Measurements from ENCODE around the gene OLFML3.

DNA sequence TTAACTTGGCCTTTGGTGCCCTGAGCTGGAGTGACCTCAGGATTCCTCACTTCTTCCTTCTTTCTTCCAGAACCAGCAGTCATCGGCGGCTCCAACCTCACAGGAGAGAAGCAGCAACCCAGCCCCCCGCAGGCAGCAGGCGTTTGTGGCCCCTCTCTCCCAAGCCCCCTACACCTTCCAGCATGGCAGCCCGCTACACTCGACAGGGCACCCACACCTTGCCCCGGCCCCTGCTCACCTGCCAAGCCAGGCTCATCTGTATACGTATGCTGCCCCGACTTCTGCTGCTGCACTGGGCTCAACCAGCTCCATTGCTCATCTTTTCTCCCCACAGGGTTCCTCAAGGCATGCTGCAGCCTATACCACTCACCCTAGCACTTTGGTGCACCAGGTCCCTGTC lies 6.3 kb upstream of the OLFML3 start:
- TF ChIP-seq, protein P1, sequence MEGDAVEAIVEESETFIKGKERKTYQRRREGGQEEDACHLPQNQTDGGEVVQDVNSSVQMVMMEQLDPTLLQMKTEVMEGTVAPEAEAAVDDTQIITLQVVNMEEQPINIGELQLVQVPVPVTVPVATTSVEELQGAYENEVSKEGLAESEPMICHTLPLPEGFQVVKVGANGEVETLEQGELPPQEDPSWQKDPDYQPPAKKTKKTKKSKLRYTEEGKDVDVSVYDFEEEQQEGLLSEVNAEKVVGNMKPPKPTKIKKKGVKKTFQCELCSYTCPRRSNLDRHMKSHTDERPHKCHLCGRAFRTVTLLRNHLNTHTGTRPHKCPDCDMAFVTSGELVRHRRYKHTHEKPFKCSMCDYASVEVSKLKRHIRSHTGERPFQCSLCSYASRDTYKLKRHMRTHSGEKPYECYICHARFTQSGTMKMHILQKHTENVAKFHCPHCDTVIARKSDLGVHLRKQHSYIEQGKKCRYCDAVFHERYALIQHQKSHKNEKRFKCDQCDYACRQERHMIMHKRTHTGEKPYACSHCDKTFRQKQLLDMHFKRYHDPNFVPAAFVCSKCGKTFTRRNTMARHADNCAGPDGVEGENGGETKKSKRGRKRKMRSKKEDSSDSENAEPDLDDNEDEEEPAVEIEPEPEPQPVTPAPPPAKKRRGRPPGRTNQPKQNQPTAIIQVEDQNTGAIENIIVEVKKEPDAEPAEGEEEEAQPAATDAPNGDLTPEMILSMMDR (conservative IDR thresholded peaks at IDR 0.05), result no peak
- TF ChIP-seq EZH2 (IDR thresholded peaks at IDR 0.05; ENCODE audit: low read depth), result no peak
